Left cardiac atrium (tissue), 4 donors: ENCODE measurements around the gene IL34. TPM values are rescaled to one million over a fixed set of nuclear protein-coding genes. Genes with fewer than 3 reads are reported as not detected.
A peak's percentile ranks its signal among the peaks of the same experiment; 100 is the strongest.
"Not testable (repeated sequence)": the region's sequence is repeated elsewhere in the genome, so short reads cannot be mapped to it uniquely, and the experiment has no call there.

ENCODE experiments used
- ATAC-seq, 2 donors: fragments of 200-7000 bp; cut with Tn5 transposase; one replicate each; pipeline ENCODE4 v1.9.1; 2020; ENCODE audit warnings: mild to moderate bottlenecking in 2 of 2, moderate library complexity in 2 of 2
- DNase-seq: peaks from one replicate; pipeline ENCODE4 v3.0.0-alpha.2; 2020
- intact Hi-C, 2 donors: fragments of 100-400 bp; cut with DNase I; formaldehyde crosslinking; loops; one replicate each; pipeline versions ENCODE4 v1.14.1 to v1.15.1; 2022 to 2023
- long read RNA-seq: library from polyadenylated mRNA; unstranded; transcript quantifications from one replicate; pipeline ENCODE4 v2.0.0, GENCODE V29; 2021
- total RNA-seq, 2 donors: library from RNA; stranded (reverse); fragmentation: NEBNext Ultra II Directional; extraction: Animal tissue kit (Norgen Biotek cat#: 25700); gene quantifications; one replicate each; pipeline ENCODE4 v1.2.1, GENCODE V29; 2021
- donor health status: DM: no; HTN: yes; CAD: no.
- donor health status: DM: no; HTN: yes; CAD: no; lungs with severe emphysema.
- donor health status: DM: yes; HTN: yes; CAD: no.
- donor health status: Dilated cardiomyopathy.

IL34 gene
- total RNA-seq = 1 to 10 TPM; 1.4 to 4.0 TPM
- long read RNA-seq = 0 reads

DNA sequence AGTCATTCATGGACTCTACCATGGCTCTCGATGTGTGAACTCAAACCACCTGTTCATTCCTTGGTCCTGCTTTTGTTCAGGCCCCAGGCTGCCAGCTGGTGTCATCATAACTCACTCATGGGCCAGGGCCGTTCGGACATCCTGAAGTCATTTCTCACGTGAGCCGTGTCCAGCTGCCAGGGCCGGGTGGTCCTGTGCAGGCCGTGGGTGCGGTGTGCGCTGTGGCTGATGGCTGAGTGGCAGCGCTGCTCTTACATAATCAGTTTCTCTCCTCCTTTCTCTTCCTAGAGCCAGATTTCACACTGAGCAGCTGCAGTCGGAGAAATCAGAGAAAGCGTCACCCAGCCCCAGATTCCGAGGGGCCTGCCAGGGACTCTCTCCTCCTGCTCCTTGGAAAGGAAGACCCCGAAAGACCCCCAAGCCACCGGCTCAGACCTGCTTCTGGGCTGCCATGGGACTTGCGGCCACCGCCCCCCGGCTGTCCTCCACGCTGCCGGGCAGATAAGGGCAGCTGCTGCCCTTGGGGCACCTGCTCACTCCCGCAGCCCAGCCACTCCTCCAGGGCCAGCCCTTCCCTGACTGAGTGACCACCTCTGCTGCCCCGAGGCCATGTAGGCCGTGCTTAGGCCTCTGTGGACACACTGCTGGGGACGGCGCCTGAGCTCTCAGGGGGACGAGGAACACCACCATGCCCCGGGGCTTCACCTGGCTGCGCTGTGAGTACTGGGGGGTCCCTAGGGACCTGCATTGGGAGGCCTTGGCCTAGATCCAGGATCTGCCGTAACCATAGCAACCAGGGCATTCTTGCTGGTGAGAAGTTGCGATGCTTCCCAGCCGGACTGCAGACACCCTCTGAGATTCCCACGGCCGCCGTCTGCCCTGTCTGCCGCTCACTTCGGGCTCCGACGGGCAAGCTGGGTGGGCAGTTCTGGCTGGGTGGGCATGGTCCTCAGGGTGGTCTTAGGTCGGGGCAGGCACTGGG is at the start of gene IL34:
Gene IL34, plus strand, starts transcription at position 300 of the 982 bp plus-strand sequence. Its CDS starts 389 bp downstream, at position 689.
- no peak for DNase-seq
- peak; percentile 71 to 87 for ATAC-seq
- intact Hi-C loops = no loop called here

DNA sequence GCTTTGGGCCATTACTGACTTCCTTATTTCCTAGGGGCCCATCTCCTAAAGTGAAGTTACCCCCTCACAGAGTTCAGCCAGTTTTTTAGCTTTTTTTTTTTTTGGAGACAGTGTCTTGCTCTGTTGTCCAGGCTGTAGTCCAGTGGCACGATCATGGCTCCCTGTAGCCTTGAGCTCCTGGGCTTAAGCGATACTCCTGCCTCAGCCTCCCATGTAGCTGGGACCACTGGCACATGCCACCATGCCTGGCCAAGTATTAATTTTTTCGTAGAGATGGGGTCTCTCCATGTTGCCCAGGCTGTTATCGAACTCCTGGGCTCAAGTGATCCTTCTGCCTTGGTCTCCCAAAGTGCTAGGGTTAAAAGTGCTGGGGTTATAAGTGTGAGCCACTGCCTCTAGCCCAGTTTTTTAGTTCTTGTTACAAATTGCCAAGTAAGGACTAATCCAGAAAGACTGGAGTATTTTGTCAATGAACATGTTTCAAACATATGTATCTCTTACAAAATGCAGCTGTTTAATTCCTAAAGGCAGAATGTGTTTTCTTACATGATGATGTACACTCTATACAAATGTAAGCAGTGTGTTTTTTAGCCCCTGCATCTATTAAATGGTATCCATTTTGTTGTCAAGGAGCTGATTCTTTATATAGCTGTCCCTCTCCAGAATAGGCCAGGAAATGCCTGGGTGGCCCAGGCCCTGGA is 49.1 kb upstream of the IL34 start:
- no peak for ATAC-seq
- no peak for DNase-seq
- intact Hi-C loops = no loop called here

DNA sequence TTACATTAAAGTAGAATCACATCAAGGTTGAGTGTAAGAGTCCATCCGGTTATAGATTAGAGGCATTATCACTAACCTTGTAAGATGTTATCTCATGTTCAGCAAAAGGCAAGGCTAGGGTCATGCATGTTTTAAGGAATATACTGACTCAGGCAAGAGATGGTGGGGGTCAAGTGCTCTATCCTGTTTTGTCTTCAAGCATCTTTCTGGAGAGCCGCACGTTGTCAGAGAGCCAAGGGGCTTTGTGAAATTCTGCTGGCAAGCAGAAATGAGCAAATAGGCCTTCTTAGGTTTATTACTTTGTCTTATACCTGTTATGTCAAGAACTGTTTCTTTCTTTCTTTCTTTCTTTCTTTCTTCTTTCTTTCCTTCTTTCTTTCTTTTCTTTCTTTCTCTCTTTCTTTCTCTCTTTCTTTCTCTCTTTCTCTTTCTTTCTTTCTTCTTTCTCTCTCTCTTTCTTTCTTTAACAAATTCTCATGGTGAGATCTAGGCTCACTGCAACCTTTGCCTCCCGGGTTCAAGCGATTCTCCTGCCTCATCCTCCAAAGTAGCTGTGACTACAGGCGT is 47.3 kb upstream of the IL34 start:
- DNase-seq (no peak), ATAC-seq (no peak)
- intact Hi-C loops = no loop called here

DNA sequence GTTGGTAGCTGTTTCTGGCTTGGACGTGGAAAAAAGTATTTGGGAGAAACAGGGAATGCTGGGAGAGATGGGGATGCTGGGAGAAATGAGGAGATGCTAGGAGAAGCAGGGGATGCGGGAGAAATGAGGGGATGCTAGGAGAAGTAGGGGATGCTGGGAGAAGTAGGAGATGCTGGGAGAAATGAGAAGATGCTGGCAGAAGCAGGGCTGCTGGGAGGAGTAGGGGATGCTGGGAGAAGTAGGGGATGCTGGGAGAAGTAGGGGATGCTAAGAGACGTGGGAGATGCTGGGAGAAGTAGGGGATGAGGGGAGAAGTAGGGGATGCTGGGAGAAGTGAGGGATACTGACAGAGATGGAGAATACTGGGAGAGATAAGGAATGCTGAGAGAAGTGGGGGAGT is 45.6 kb upstream of the IL34 start:
- DNase-seq = no peak
- intact Hi-C loops = no loop called here

DNA sequence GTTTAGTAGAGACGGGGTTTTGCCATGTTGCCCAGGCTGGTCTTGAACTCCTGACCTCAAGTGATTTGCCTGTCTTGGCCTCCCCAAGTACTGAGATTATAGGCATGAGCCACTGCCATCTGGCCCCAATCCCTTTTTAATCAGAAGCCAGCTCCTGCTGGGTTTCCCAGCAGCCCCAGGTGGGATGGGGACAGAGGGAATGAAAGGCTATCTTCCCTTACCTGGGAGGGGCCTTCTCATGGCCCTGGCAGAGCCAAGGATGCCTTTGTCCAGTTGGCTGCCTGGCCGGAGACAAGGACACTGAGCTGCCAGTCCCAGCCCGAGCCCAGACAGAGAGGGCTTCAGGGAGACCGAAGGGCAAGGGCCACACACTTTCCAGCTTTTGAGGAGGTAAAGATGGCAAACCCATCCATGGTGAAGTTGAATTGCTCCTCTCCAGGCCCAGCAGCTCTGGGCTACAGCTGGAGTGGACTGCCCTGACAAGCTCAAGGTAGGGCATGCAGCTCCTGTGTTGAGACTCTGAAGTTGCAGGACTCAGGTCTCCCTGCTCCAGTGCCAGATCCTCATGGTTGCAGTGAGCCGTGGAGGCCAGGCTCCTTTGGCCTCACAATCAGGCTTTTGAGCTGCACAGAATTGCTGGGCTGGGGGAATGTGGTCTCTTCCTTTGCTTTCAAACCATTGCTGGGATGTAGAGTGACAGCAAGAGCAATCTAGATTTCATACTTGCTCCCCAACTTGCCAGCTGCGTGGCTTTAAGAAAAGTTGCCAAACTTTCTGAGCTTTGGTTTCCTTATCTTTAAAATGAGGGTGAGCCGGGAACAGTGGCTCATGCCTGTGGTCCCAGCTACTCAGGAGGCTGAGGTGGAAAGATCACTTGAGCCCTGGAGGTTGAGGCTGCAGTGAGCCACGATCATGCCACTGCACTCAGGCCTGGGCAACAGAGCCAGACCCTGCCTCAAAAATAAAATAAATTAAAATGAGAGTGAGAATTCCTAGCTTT is 44.5 kb upstream of the IL34 start:
- no peak for DNase-seq
- ATAC-seq = no peak
- intact Hi-C loops = no loop called here

More for the DNA sequence above, 45.6 kb upstream of the IL34 start:
- ATAC-seq = no peak

DNA sequence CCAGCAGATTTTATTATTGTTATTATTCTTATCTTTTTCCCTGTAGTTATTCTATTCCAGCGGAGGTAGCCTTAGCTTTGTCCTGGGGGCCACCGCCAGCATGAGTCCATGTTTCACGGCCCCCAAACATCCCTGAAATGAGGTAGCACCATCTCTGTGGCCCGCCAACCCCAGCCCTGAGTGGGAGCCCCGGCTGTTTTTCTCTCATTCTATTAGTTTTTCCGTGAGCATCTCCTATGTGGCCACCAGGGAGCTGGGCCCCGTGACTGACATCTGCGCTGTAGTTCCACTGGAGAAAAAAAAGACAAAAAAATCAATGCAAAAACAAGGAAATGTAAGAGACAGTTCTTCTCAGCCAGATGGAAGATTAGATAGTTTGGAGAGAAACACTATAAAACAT is 43.5 kb upstream of the IL34 start:
- intact Hi-C loops = no loop called here
- DNase-seq = no peak

DNA sequence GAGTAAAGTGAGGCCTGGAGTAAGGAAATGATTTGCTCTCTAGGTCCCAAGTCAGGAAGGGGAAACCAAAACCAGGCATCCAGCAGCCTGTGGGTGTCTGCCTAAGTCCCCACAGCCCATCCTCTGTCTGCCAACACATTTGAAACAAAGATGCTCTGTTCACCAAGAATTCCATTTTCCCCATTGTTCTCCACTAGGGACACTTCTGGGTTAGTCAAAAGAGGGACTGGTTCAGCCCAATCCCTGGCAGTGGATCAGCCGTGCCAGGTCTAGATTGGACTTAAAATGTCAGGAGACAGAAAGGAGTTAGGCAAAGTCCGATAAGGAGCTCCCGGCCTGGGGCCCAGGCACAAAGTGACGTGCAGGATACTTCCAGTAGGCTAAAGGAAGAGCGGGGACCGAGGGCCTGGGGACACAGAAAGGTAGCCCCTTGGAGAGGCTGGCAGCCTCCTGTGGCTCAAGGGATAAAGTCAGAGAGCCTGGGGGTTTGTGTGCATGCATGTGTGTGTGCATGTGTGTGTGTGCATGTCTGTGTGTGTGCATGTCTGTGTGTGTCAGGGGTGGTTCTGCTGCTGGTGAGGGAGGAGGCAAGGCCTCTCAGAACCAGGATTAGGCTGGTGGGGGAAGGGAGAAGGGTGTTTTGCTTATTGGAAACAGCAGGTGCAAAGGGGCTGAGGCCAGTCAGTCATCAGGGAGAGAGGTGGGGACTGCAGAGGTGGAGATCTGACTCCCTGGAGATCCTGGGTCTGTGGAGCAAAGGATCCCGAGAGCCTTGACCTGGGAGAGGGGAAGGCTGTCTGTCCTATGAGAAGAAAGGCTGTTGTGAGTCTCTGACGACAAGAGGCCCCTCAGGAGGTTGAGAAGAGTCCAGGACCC is 41.7 kb upstream of the IL34 start:
- intact Hi-C loops = no loop called here
- peak in 1 of 2 donors; percentile 24 for ATAC-seq
- DNase-seq = no peak

More for the DNA sequence above, 43.5 kb upstream of the IL34 start:
- ATAC-seq = no peak

DNA sequence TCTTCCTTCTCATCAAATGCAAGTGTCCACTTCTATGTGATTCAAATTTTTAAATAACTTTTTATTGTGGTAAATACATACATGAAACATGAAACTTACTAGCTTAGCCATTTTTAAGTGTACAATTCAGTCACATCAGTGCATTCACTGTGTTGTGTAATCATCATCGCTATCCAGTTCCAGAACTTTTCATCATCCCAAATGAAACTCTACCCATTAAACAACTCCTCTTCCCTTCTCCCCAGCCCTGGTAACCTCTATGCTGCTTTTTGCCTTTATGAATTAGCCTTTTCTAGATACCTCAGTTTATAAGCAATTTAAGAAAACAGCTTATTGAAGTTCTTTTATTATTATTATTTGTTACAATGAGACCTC is 41.1 kb upstream of the IL34 start:
- ATAC-seq (no peak), DNase-seq (no peak)
- intact Hi-C loops = no loop called here

DNA sequence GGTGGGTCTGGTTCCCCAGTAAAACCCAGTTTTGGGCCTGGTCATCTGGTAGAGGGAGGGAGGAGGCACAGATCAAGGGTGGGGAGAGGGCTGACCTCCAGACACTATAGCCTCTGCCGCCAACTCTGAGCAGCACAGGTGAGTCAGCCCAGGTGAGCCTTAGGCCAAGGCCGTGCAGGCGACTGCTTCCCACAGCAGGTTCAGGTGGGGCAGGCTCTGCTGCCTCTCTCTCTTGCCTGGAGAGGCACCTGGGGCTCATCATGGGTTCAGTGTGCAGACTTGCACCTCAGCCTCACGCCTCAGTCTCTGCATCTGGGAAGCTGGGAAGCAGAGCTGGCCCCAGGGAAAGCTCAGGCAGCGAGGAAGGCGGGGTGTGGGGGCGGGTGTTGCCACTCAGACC is 37.8 kb upstream of the IL34 start:
- intact Hi-C loops = no loop called here
- ATAC-seq = no peak
- DNase-seq = no peak

DNA sequence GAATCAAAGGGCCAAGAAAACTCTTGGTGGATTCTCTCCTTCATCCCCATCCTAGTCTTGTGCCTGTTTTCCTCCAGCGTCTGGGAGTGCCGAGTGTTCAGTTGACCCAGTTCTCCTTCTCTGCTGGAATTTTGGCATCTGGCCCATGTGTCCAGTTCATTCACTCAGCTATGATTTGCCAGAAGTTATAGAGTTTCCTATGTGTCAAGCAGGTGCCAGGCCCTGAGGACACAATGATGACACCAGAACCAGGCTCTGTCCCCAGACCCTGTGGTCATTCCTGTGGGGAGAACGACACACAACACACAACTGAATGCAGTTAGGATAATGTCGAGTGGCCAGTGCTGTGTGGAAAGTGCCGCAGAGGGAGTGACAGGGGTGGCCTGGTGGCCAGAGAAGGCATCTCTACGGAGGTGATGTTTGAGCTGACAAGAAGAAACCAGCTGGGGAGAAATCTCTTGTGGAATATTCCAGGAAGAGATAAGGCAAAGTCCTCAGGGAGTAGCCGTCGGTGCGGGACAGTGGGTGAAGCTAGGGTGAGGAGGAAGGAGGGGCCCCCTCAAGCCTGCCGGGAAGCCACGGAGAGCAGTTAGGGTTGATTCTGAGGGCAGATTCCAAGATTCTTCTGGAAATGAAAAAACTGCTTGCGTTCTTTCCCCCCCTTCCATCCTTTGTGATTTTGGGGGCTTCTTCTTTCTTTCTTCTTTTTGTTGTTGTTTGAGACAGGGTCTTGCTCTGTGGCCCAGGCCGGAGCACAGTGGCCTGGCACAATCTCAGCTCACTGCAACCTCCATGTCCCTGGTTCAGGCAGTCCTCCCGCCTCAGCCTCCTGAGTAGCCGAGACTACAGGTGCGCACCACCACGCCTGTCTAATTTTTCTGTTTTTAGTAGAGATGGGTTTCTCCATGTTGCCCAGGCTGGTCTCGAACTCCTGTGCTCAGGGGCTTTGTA is 35.8 kb upstream of the IL34 start:
- DNase-seq = peak; percentile 46
- ATAC-seq = peak; percentile 49 to 59
- intact Hi-C loops = no loop called here

DNA sequence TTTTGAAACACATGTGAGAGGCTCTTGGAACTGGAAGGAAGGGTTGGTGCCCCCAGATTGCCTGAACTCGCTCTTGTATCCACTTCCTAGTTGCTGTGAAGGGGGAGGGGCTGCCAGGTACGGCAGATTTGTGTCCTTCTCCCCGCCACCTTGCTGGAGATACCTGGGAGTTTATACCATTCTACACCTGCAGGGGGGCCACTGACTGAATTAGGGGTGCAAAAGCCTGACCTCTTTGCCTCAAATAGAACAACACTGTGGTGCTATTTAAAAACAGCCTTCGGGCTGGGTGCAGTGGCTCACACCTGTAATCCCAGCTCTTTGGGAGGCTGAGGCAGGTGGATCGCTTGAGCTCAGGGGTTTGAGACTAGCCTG is 35.1 kb upstream of the IL34 start:
- DNase-seq = no peak
- ATAC-seq = no peak

DNA sequence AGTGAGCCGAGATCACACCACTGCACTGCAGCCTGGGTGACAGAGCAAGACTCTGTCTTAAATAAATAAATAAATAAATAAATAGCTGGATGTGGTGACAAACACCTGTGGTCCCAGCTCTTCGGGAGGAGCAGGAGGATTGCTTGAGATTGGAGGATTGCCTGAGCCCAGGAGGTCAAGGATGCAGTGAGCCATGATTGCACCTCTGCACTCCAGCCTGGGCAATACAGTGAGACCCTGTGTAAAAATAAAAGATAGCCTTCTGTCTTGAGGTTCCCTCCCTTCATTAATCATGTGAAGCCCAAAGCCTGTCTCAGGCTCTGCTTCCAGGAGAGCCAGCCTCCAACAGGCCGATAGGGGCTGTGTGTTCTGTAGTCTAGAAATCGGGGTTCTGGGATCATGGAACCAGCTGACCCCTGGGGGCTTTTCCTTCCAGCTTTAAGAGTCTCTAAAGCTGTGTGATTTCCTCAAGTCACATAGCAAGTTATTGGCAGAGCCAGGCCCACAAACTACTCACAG is 34.5 kb upstream of the IL34 start:
- intact Hi-C loops = no loop called here
- ATAC-seq (no peak), DNase-seq (no peak)

More for the DNA sequence above, 35.1 kb upstream of the IL34 start:
- intact Hi-C loops = no loop called here

DNA sequence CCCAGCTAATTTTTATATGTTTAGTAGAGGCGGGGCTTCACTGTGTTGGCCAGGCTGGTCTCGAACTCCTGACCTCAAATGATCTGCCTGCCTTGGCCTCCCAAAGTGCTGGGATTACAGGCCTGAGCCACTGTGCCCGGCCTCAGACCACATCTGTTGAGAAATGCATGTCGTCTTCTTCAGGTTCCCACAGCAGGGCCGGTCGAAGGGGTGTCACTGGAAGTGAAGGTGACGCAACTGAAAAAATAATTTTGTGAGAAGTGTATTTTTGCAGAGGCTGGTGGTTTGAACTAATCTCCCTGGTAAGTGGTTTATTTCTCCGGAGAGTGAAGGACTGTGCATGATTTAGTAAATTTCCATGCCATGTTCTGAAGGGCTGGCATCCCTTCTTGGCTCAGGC is 33.4 kb upstream of the IL34 start:
- no peak for DNase-seq
- no peak for ATAC-seq
- intact Hi-C loops = no loop called here

DNA sequence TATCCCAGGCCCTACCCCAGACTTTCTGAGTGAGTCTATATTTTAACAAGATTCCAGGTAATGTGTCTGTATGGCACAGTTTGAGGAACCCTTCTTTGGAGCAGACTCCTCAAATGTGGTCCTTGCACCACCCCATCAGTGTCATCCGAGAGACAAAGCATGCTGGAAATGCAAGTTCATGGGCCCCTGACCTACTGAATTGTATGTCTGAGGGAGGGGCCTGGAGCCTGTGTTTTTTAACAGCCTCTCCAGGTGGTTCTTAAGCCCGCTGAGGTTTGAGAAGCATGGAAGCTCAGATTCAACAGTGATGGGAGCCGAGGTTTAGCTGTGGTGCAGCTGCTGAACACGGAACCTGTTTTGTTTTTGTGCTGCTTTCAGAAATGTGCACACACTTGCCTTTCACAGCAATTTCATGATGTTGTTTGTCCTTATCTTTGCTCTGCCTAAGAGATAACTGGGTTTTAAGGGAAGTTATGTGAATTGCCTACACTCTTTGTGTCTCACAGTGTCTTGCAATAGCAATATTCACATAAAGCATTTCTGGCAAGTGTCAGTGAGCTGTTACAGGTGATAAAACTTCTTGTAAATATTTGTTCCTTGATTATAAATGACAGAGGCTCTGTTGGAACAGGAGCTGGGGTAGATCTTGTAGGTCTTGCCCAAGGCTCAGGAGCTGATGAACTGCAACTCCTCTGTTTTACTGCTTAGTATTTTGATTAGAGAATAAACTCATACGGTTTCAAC is 32.0 kb upstream of the IL34 start:
- intact Hi-C loops = no loop called here

DNA sequence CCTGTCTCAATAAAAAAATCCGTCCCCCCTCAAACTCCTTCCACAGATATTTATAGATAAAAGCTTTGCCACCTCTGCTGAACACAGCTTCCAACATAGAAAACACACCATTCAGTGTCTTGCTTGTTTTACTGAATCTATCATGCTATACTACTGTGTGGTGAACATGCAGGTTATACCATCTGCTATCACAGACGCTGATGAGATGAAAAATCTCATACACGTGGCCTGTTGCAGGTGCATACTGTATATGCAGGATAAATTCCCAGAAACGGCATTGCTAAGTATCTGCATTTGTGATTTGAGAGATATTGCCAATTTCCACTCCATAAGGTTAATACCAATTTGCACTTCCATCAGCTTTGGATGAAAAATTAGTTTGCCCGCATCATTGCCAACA is 30.4 kb upstream of the IL34 start:
- ATAC-seq = no peak
- DNase-seq = no peak
- intact Hi-C loops = no loop called here

More for the DNA sequence above, 32.0 kb upstream of the IL34 start:
- DNase-seq (no peak), ATAC-seq (no peak)

DNA sequence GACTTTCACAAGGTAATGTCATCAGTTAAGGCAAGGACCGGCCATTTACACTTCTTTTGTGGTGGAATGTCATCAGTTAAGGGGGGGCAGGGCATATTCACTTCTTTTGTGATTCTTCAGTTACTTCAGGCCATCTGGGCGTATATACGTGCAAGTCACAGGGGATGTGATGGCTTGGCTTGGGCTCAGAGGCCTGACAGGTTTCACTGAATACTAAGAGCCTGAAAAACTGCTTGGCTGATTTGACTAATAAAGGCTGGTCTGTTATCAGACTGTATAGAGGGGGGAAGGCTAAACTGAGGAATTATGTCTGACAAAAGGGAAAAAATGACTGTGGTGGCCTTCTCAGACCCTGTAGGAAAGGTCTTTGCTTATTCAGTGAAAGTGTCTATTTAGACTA is 24.5 kb upstream of the IL34 start:
- ATAC-seq, intact Hi-C loops, DNase-seq: not testable (repeated sequence)
